ENCODE measurements around the gene CYP2U1.
"Not testable (repeated sequence)": the region's sequence is repeated elsewhere in the genome, so short reads cannot be mapped to it uniquely, and the experiment has no call there.

The CYP2U1 gene

GRCh38 chr4:107930821-107931774 lies at the start of gene CYP2U1:
TSS of gene CYP2U1 (plus strand) at chr4:107931549. CDS start at chr4:107931644, 95 bp downstream.
- peak; percentile 73 for DNase-seq

- no peak for DNase-seq
These were observed 45.5 kb upstream of the CYP2U1 start for GRCh38 chr4:107885865-107886264.

DNA sequence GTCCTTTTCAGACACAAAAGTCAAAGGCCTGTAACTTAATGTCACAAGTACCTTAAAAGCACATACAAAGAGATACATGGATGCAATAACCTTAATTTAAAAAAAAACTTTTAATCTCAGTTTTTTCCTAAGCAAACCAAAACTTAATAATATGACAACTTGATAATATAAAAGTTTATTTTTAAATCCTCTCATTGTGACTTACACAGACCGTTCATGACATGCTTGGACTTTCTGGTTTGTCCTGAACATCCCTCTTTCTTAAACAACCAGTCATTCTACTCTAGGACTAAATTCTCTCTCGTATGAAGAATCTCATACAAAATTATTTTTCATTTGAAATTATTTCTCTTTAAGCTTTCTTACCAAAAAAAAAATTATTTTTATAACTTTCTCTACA lies 43.1 kb upstream of the CYP2U1 start:
- DNase-seq: no peak

DNA sequence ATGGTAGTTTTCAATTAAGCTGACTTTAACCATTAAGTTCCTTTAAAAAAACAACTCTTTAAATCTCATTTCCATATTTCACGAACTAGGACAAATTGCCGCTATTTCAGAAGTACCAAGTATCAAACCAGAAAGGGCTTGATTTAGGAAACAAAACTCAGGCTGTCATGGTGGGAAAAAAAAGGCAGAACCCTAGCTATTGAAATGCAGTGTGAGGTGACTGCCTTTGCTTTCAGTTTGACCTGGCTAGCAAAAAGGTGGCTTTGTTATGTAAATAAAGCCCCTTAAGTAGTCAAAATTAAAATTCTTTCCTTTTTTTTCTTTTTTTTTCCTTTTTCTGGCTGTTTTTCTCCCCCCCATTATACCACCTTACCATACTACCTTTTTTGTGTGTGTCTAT lies 40.6 kb upstream of the CYP2U1 start:
- no peak for DNase-seq

- DNase-seq: no peak
These were observed 40.0 kb upstream of the CYP2U1 start for GRCh38 chr4:107891299-107891698.

DNA sequence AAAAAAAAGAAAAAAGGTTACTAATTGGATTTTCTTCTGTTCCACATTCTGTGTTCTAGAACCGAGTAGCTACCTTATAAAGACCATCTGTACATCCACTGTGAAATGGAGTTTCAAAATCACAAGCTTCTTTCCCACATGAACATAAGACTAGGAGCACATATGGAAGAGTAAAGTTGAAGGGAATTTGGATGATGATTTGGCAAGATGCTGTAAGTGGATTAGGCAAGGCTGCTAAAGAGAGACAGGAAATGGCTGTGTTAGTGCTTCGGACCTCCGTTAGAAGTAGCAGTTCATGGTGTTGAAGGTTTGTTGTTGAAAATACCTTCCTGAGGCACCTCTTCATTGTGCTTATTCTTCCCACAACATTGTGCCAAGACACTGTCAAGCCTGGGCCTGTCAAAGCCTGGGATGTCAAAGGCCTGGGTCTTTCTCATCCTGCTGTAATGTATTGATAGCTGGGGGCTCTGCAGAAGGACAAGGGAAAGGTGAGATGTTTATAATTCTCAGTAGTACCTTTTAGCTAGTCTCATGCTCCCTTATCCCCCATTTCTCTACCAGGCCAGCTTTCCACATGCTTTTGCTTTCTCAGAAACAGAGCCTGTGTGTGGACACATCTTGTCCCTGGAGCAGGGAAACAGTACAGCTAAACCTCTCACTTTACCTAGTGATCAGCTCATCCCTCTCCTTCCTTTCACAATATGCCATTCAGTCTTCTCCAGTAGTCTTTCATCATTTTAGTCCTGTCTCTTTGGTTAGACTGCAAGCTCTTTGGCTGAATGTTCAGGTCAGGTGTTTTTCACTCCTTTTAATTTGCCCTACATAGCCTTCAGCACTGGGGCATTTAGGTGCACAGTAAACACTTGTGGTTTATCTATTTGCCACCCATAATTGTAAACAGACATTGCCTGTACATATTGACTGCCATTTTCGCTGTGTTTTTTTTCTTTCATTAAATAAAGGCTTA lies 37.9 kb upstream of the CYP2U1 start:
- no peak for DNase-seq

GRCh38 chr4:107894138-107894603 lies 37.2 kb upstream of the CYP2U1 start:
- no peak for DNase-seq

GRCh38 chr4:107896158-107896645 lies 35.1 kb upstream of the CYP2U1 start:
- no peak for DNase-seq

DNA sequence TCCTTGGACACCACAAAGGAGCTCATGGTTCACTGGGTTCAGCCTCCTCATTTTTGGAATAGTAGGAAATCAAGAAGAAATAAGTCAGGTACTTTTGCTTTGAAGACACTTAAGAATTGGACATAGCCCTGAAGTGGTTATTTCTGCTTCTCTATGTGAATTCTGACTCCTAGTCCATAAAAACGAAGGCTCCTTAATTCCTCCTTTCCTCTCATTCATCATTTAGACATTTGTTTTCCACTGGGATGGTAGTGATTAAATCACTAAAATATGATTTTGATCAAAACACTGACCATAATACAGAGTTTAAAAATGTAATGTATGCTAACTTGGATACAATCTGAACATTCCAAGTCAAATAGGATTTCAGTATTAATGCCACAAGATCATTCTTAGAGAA lies 34.7 kb upstream of the CYP2U1 start:
- DNase-seq: no peak

DNA sequence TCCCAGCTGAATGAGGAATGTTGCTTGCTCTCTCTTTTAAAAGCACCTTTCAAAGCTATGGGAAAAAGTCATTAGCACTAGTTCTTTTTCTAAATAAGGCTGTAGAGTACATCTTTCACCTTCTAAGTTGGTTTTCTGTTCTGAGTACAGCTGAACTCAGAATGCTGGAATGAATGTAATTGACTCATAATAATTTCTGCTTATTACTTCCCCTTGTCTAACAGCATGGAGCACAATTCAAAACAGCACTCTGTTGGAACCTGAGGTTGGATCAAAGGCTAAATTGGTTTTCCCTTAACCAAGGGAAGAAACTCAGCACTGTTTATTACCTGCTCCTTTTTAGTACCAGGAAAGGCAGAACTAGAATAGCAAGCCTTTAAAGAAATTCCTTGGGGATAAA lies 33.5 kb upstream of the CYP2U1 start:
- DNase-seq: no peak

DNA sequence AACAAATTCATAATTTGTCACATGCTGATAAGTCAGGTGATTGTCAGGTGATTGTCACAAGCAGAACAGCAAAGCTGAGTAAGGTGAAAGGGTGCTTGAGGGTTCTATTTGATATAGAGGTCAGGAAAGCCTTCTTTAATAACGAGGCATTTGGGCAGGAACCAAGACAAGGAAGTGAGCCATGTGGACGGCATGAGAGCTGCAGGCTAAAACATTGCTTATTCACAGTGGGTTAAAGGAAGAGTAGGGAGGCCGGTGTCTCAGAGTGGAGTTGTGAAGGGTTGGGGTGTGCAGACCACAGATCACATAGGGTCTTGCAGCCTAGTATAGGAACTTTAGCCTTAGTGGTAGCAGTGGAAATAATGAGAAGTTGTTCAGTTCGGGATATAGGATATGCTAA lies 31.3 kb upstream of the CYP2U1 start:
- DNase-seq: no peak

DNA sequence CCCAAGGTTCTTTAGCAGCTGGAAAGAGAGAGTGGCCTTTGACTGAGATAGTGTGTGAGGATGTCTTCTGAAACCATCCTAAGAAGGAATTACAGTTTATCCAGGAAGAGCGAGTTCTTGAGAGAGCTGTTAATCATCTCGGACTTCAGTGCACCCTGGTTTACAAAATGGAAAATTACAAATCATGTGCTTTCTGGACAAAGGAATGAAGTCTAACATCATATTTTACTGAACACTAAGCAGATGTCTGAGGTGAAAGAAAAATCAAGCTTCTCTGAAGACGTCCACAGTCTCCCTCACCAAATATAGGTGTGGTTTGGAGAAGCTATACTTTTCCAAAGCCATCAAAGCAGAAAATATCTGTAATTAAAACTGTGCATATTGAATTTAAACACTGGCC lies 30.8 kb upstream of the CYP2U1 start:
- no peak for DNase-seq

DNA sequence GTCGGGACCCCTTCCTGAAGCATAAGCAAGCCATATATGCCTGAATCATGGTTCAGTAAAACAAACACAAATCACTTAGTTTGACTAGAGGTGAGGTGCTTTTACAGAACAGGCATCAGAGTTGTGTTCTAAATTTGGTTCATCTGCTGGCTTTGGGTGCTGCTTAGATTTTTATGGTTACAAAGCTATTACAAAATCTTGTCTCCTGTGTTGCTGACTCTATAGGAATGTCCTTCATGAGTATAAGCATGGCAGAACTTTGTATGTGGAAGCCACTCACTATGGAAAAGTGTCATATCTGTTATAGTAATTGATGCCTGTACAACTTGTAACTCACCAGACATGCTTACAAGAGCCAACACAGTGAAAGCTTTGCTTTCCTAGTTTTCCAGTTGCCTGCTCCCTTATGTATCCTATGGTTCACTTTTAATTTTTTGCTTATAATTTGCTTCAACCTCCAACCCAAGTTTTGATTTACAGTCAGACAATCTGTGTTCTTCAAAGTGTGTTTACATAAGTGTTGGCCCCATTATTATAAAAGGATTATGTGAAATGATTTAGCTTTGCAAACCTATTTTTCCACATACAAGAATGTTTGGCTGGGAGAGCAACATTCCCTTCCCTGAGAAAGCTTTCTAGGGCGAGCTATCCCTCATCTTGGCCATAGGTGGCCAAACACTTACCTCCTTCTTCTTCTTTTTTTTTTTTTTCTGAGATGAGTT lies 30.0 kb upstream of the CYP2U1 start:
- no peak for DNase-seq

DNA sequence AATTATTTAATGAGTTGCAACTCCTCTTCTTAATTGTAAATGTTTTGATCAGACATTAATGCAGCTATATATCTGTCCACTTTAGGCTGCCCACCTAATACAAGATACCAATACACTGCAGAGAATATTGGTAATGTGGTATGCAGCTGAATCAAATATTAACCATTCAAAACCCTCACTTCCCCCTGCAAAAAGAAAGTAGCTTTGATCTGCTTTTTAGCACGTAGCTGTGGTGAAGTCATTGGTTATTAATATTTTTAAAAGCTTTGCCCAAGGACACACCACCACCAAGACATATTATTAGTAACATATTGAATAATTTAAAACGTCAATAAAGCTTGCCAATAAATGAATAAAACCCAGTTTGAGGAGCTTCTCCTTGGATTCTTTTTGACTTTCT lies 28.6 kb upstream of the CYP2U1 start:
- DNase-seq: no peak

DNA sequence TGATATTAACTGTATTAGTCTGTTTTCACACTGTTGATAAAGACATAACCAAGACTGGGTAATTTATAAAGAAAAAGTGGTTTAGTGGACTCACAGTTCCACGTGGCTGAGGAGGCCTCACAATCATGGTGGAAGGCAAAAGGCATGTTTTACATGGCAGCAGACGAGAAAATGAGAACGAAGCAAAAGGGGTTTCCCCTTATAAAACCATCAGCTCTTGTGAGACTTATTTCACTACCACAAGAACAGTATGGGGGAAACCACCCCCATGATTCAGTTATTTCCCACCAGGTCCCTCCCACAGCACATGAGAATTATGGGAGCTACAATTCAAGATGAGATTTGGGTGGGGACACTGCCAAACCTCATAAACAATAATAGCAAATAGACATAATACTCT lies 26.3 kb upstream of the CYP2U1 start:
- DNase-seq: not testable (repeated sequence)

GRCh38 chr4:107906458-107907100 lies 24.8 kb upstream of the CYP2U1 start:
- no peak for DNase-seq

DNA sequence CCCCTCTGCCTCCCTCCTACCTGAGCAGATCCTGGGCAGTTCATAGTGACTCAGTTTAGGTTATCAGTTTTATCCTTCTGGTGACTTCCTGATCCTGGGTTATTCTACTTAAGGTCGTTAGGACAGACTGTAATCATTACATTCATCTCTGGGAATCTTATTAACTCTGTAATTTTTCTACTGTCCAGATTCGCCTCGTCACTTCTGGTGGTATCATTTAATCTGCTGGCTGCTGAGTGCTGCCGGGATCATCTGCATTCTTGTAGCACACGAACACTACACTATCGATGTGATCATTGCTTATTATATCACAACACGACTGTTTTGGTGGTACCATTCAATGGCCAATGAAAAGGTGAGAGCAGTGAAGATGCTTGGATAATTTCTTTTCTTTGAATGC lies 23.0 kb upstream of the CYP2U1 start:
- no peak for DNase-seq

GRCh38 chr4:107913283-107913899 lies 18.0 kb upstream of the CYP2U1 start:
- no peak for DNase-seq

- no peak for DNase-seq
These were observed 16.1 kb upstream of the CYP2U1 start for GRCh38 chr4:107915220-107915619.

DNA sequence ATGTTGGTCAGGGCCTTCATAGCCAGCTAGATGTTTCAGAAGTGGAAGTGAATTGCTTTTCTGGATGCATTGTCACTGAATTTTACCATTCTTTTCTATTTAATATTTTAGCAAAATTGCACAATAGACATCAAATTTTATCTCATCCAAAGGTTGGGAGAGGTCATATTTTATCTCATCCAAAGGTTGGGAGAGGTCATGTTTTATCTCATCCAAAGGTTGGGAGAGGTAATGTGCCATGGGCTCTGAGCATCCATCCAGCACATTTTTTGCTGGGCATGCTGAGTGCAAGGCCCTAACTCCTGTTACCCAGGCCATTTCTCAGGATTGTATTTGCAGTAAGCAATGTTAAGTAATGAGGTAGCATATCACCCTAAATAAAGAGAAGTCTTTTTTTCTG lies 14.7 kb upstream of the CYP2U1 start:
- DNase-seq: no peak

- no peak for DNase-seq
These were observed 13.8 kb upstream of the CYP2U1 start for GRCh38 chr4:107917500-107917899.
